A549 (cell line): ENCODE measurements around the gene MCRIP1. TPM values are rescaled to one million over a fixed set of nuclear protein-coding genes. Genes with fewer than 3 reads are reported as not detected.

Source experiments
- ATAC-seq, 2 experiments: fragments of 200-7000 bp in 1 of 2; fragments of >200 bp in 1 of 2; cut with Nextera tagmentation in 1 of 2; cut with Tn5 transposase in 1 of 2; 3 replicates each; pipeline versions ENCODE4 v1.8.0 to v1.9.1; 2018 to 2020; ENCODE audit warnings: mild to moderate bottlenecking in 1 of 2, moderate library complexity in 1 of 2
- CTCF ChIA-PET: fragments of 300-600 bp; sonication (Branson Sonifier 250); formaldehyde crosslinking; extraction: SDS; loops from one replicate; lab custom pipeline; 2021; ENCODE audit warnings: antibody characterized with exemption, inconsistent platforms; lab: Yijun Ruan, JAX
- POLR2A ChIA-PET: fragments of 350-600 bp; formaldehyde crosslinking; extraction: SDS; loops from one replicate; lab custom pipeline; 2021; ENCODE audit warnings: antibody characterized with exemption, inconsistent platforms; lab: Yijun Ruan, JAX
- DNase-seq, 2 experiments: peaks; one replicate each; pipeline versions ENCODE4 v3.0.0 to v3.0.0-alpha.2; 2011 to 2016; ENCODE audit warnings: low read depth in 1 of 2, low spot score in 1 of 2
- FAIRE-seq: peaks from 2 replicates; lab custom pipeline; 2011; peaks lifted over from hg19 to GRCh38; lab: Jason Lieb, UNC
- H3K27ac ChIP-seq, 2 experiments: fragments of >200 bp; sonication (Bioruptor Twin); formaldehyde crosslinking; 3 replicates each; pipeline ENCODE4 v1.5.1; 2016 to 2017
- H3K4me1 ChIP-seq: fragments of >200 bp; sonication (Bioruptor Twin); formaldehyde crosslinking; 3 replicates; pipeline ENCODE4 v1.6.1; 2016
- H3K4me2 ChIP-seq: fragments of >200 bp; sonication (Bioruptor Twin); formaldehyde crosslinking; 3 replicates; pipeline ENCODE4 v1.6.1; 2016
- H3K4me3 ChIP-seq: fragments of >200 bp; sonication (Bioruptor Twin); formaldehyde crosslinking; 3 replicates; pipeline ENCODE4 v1.5.1; 2016
- H3K9me3 ChIP-seq: fragments of >200 bp; sonication (Bioruptor Twin); formaldehyde crosslinking; 3 replicates; pipeline ENCODE4 v1.6.1; 2016
- CBX2 ChIP-seq: fragments of 200-600 bp; sonication (generic); IDR thresholded peaks from 2 replicates; pipeline ENCODE4 v1.6.1; 2016; ENCODE audit warnings: low read depth, mild to moderate bottlenecking, borderline replicate concordance
- CHD2 ChIP-seq: fragments of 150-350 bp; IDR thresholded peaks from 2 replicates; pipeline ENCODE4 v1.6.1; 2014; ENCODE audit warnings: low read length; ENCODE audit not compliant: partially characterized antibody
- EHMT2 ChIP-seq: fragments of 200-600 bp; sonication (generic); IDR thresholded peaks from 2 replicates; pipeline ENCODE4 v1.6.1; 2016; ENCODE audit warnings: antibody characterized with exemption, low read depth, mild to moderate bottlenecking, moderate library complexity
- EP300 ChIP-seq, 2 experiments: fragments of >200 bp; sonication (Bioruptor Twin); formaldehyde crosslinking; IDR thresholded peaks; 2 replicates in 1 of 2; 3 replicates in 1 of 2; pipeline ENCODE4 v1.6.1; 2016 to 2017
- FOSB ChIP-seq: fragments of 250-450 bp; sonication (Bioruptor Pico); IDR thresholded peaks from 2 replicates; pipeline ENCODE4 v1.5.0; 2020; ENCODE audit warnings: mild to moderate bottlenecking, moderate library complexity
- HDAC2 ChIP-seq: fragments of 200-600 bp; sonication (generic); IDR thresholded peaks from 2 replicates; pipeline ENCODE4 v1.6.1; 2016
- HEYL ChIP-seq: fragments of 250-450 bp; sonication (Bioruptor Pico); IDR thresholded peaks from 2 replicates; pipeline ENCODE4 v1.8.0; 2021; ENCODE audit warnings: mild to moderate bottlenecking, moderate library complexity
- HOXA7 ChIP-seq: fragments of 250-450 bp; sonication (Bioruptor Pico); IDR thresholded peaks from 2 replicates; pipeline ENCODE4 v1.5.0; 2020; ENCODE audit warnings: mild to moderate bottlenecking, moderate library complexity
- HOXB13 ChIP-seq: fragments of 250-450 bp; sonication (Bioruptor Pico); IDR thresholded peaks from 2 replicates; pipeline ENCODE4 v1.5.0; 2020; ENCODE audit warnings: low read depth, mild to moderate bottlenecking, moderate library complexity
- MAFK ChIP-seq: fragments of 450-650 bp; IDR thresholded peaks from 2 replicates; pipeline ENCODE4 v1.6.1; 2014; ENCODE audit not compliant: partially characterized antibody
- NPAS2 ChIP-seq: fragments of 250-450 bp; sonication (Bioruptor Pico); IDR thresholded peaks from 2 replicates; pipeline ENCODE4 v1.8.0; 2022; ENCODE audit warnings: mild to moderate bottlenecking, moderate library complexity, borderline replicate concordance
- POLR2A ChIP-seq: IDR thresholded peaks from 2 replicates; pipeline ENCODE4 v1.6.1; 2012; ENCODE audit warnings: mild to moderate bottlenecking, low read length
- RAD21 ChIP-seq, 2 experiments: fragments of >200 bp in 1 of 2; sonication (Bioruptor Twin) in 1 of 2; formaldehyde crosslinking in 1 of 2; IDR thresholded peaks in 1 of 2; conservative IDR thresholded peaks in 1 of 2; 2 replicates in 1 of 2; 3 replicates in 1 of 2; pipeline ENCODE4 v1.6.1; 2012 to 2018; ENCODE audit warnings: inconsistent platforms in 1 of 2
- SMC3 ChIP-seq: fragments of >200 bp; sonication (Bioruptor Twin); formaldehyde crosslinking; IDR thresholded peaks from 3 replicates; pipeline ENCODE4 v1.6.1; 2018; ENCODE audit warnings: inconsistent platforms
- TFCP2L1 ChIP-seq: fragments of 250-450 bp; sonication (Bioruptor Pico); IDR thresholded peaks from 2 replicates; pipeline ENCODE4 v1.5.0; 2021; ENCODE audit warnings: mild to moderate bottlenecking
- TP53 ChIP-seq: fragments of 250-450 bp; sonication (Bioruptor Pico); IDR thresholded peaks from 2 replicates; pipeline ENCODE4 v1.5.0; 2021; ENCODE audit warnings: mild to moderate bottlenecking, moderate library complexity
- ZSCAN20 ChIP-seq: fragments of 250-450 bp; sonication (Bioruptor Pico); IDR thresholded peaks from 2 replicates; pipeline ENCODE4 v1.8.0; 2022; ENCODE audit warnings: mild to moderate bottlenecking, moderate library complexity
- WGBS: methylation state at CpG from one replicate; pipeline ENCODE4 v1.1.6; 2017; ENCODE audit errors: missing lambda C conversion rate; 5-methylcytosine and 5-hydroxymethylcytosine counted together
- polyA plus RNA-seq, 4 experiments: library from polyadenylated mRNA; depleted of rRNA in 3 of 4; stranded (reverse); fragments of >200 nt; fragmentation: RNase III in 1 of 4; extraction: RNeasy Plus Mini Kit Qiagen cat#74134 plus additional on column Dnase treatment in 1 of 4; gene quantifications; 2 replicates in 3 of 4; 3 replicates in 1 of 4; pipeline ENCODE4 v1.2.3, GENCODE V29; 2011 to 2017
- TF ChIP-seq, protein P1 (sequence below): fragments of 450-650 bp; IDR thresholded peaks from 2 replicates; pipeline ENCODE4 v1.6.1; 2014; ENCODE audit warnings: antibody characterized with exemption
- TF ChIP-seq, protein P2 (sequence below): fragments of >200 bp; sonication (Bioruptor Twin); formaldehyde crosslinking; IDR thresholded peaks from 2 replicates; pipeline ENCODE4 v1.6.1; 2016
- TF ChIP-seq, protein P3 (sequence below): fragments of >200 bp; sonication (Bioruptor Twin); formaldehyde crosslinking; IDR thresholded peaks from 3 replicates; pipeline ENCODE4 v1.5.1; 2016
- TF ChIP-seq, protein P4 (sequence below): IDR thresholded peaks from 2 replicates; pipeline ENCODE4 v1.6.1; 2012
- TF ChIP-seq, protein P5 (sequence below): fragments of 150-350 bp; IDR thresholded peaks from 2 replicates; pipeline ENCODE4 v1.6.1; 2014; ENCODE audit warnings: low read depth, mild to moderate bottlenecking, low read length
- TF ChIP-seq, protein P6 (sequence below): fragments of >200 bp; sonication (Bioruptor Twin); formaldehyde crosslinking; IDR thresholded peaks from 3 replicates; pipeline ENCODE4 v1.6.1; 2016
- TF ChIP-seq, protein P7 (sequence below): fragments of 250-450 bp; sonication (Bioruptor Pico); IDR thresholded peaks from 2 replicates; pipeline ENCODE4 v1.5.0; 2020; ENCODE audit warnings: low read depth, mild to moderate bottlenecking, moderate library complexity
- TF ChIP-seq, protein P8 (sequence below): IDR thresholded peaks from 2 replicates; pipeline ENCODE4 v1.6.1; 2012; ENCODE audit warnings: low read depth, borderline replicate concordance

MCRIP1 gene
- polyA plus RNA-seq, 2 of the 4 experiments (the other 2 are of a cell fraction), result 32.0 to 51.0 TPM

DNA sequence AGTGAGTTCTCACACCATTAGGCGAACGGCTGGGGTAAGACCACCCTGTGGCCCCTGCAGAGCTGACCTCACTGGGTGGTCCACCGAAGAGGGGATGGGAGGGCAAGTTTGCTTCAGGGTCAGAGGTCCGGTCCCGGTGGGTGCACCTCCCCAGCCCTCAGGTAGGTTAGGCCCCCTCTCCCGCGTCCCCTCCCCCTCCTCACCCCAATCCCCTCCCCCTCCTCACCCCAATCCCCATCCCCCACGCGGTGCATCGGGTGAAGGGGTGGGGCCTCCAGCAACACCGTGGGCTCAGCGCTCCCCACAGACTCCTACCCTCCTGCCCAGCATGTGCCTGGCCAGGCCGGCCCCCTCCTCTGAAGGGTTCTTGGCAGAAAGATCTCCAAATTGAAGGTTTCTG is 13.4 kb downstream of the MCRIP1 start:
- 68% methylated on average over 9 of the region's 13 CpGs for WGBS
- ChIA-PET CTCF (interaction anchor here (0.6 to 4.0 kb wide), 5 partner anchors 10 to 106 kb away, joined by 3 to 25 read pairs (median 3); partner anchors contain the start of gene MCRIP1), POLR2A (no interaction called here)
- Histone ChIP-seq H3K4me2 (no peak overlapping the region), H3K4me3 (no peak overlapping the region), H3K9me3 (no peaks in the 10 kb centered on the region), H3K27ac (no peak overlapping the region), H3K4me1 (peaks cover 44% of the 10 kb centered on the region)
- no peak for DNase-seq
- TF ChIP-seq HOXA7 (no peak), CHD2 (no peak), FOSB (CRISPR knock-in tag) (no peak), TP53 (CRISPR knock-in tag) (no peak), HOXB13 (CRISPR knock-in tag) (no peak), TFCP2L1 (CRISPR knock-in tag) (no peak), MAFK (no peak), RAD21 (conservative IDR thresholded peaks at IDR 0.05 in 1 of 2, IDR thresholded peaks at IDR 0.05 in 1 of 2) (no peak), EP300 (IDR thresholded peaks at IDR 0.05) (no peak), ZSCAN20 (no peak)
- TF ChIP-seq, protein P1, sequence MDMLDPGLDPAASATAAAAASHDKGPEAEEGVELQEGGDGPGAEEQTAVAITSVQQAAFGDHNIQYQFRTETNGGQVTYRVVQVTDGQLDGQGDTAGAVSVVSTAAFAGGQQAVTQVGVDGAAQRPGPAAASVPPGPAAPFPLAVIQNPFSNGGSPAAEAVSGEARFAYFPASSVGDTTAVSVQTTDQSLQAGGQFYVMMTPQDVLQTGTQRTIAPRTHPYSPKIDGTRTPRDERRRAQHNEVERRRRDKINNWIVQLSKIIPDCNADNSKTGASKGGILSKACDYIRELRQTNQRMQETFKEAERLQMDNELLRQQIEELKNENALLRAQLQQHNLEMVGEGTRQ, result no peak
- TF ChIP-seq, protein P2, sequence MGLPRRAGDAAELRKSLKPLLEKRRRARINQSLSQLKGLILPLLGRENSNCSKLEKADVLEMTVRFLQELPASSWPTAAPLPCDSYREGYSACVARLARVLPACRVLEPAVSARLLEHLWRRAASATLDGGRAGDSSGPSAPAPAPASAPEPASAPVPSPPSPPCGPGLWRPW, result no peak
- TF ChIP-seq, protein P3, sequence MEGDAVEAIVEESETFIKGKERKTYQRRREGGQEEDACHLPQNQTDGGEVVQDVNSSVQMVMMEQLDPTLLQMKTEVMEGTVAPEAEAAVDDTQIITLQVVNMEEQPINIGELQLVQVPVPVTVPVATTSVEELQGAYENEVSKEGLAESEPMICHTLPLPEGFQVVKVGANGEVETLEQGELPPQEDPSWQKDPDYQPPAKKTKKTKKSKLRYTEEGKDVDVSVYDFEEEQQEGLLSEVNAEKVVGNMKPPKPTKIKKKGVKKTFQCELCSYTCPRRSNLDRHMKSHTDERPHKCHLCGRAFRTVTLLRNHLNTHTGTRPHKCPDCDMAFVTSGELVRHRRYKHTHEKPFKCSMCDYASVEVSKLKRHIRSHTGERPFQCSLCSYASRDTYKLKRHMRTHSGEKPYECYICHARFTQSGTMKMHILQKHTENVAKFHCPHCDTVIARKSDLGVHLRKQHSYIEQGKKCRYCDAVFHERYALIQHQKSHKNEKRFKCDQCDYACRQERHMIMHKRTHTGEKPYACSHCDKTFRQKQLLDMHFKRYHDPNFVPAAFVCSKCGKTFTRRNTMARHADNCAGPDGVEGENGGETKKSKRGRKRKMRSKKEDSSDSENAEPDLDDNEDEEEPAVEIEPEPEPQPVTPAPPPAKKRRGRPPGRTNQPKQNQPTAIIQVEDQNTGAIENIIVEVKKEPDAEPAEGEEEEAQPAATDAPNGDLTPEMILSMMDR, result no peak
- TF ChIP-seq, protein P4, sequence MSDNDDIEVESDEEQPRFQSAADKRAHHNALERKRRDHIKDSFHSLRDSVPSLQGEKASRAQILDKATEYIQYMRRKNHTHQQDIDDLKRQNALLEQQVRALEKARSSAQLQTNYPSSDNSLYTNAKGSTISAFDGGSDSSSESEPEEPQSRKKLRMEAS, result no peak
- TF ChIP-seq, protein P5, sequence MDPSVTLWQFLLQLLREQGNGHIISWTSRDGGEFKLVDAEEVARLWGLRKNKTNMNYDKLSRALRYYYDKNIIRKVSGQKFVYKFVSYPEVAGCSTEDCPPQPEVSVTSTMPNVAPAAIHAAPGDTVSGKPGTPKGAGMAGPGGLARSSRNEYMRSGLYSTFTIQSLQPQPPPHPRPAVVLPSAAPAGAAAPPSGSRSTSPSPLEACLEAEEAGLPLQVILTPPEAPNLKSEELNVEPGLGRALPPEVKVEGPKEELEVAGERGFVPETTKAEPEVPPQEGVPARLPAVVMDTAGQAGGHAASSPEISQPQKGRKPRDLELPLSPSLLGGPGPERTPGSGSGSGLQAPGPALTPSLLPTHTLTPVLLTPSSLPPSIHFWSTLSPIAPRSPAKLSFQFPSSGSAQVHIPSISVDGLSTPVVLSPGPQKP, result no peak
- ATAC-seq, result no peak
- no peak for FAIRE-seq

DNA sequence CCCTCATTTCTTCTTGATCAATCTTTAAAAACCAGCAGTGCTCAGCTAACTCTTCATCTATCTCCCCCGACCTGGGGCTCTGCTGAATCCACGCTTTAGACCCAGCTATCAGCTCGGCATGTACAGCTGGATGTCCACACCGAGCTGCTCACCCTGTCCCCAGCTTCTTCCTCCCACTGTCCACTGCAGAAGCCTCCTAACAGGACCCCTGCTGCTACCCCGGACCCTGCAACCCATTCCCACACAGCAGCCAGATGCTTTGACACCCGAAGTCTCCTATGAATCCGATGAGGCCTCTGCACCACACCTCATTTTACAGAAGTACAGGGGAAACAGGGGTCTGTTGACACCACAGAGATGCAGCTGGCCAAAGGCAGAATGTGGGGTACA is 15.3 kb downstream of the MCRIP1 start:
- ChIA-PET POLR2A (no interaction called here), CTCF (interaction anchor here (1.0 to 1.4 kb wide), 4 partner anchors 10 to 26 kb away, joined by 3 to 6 read pairs (median 4); no protein-coding TSS in a partner anchor)
- FAIRE-seq, result no peak
- Histone ChIP-seq H3K27ac (peak overlapping the region in 1 of 2 experiments; percentile 38; a peak in 2 of 6 replicates), H3K4me2 (0 out of 3 replicates have a peak overlapping the region, but pooled peaks have one; percentile 22), H3K4me1 (peaks cover 45% of the 10 kb centered on the region), H3K9me3 (no peaks in the 10 kb centered on the region), H3K4me3 (no peak overlapping the region)
- 57% methylated on average over 7 of the region's 7 CpGs for WGBS
- TF ChIP-seq HEYL (CRISPR knock-in tag), result no peak
- no peak for TF ChIP-seq TP53 (CRISPR knock-in tag)
- no peak for TF ChIP-seq SMC3
- TF ChIP-seq, protein P6, sequence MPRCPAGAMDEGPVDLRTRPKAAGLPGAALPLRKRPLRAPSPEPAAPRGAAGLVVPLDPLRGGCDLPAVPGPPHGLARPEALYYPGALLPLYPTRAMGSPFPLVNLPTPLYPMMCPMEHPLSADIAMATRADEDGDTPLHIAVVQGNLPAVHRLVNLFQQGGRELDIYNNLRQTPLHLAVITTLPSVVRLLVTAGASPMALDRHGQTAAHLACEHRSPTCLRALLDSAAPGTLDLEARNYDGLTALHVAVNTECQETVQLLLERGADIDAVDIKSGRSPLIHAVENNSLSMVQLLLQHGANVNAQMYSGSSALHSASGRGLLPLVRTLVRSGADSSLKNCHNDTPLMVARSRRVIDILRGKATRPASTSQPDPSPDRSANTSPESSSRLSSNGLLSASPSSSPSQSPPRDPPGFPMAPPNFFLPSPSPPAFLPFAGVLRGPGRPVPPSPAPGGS, result no peak
- TF ChIP-seq, protein P7, sequence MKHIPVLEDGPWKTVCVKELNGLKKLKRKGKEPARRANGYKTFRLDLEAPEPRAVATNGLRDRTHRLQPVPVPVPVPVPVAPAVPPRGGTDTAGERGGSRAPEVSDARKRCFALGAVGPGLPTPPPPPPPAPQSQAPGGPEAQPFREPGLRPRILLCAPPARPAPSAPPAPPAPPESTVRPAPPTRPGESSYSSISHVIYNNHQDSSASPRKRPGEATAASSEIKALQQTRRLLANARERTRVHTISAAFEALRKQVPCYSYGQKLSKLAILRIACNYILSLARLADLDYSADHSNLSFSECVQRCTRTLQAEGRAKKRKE, result no peak
- no peak for TF ChIP-seq POLR2A
- TF ChIP-seq HDAC2, result no peak
- TF ChIP-seq, protein P8, sequence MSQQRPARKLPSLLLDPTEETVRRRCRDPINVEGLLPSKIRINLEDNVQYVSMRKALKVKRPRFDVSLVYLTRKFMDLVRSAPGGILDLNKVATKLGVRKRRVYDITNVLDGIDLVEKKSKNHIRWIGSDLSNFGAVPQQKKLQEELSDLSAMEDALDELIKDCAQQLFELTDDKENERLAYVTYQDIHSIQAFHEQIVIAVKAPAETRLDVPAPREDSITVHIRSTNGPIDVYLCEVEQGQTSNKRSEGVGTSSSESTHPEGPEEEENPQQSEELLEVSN, result no peak
- no peak for TF ChIP-seq NPAS2 (CRISPR knock-in tag)
- no peak for TF ChIP-seq EHMT2
- no peak for TF ChIP-seq CBX2
- DNase-seq, result no peak
- no peak for ATAC-seq
